Neural progenitor cell (in vitro differentiated cells): ENCODE results near the gene CARNS1. TPM values are rescaled to one million over a fixed set of nuclear protein-coding genes. Genes with fewer than 3 reads are reported as not detected.

Source experiments
- DNase-seq: peaks from one replicate; pipeline ENCODE4 v3.0.0-alpha.2; 2016; ENCODE audit warnings: low spot score
- H2AFZ ChIP-seq: fragments of 200-600 bp; sonication (generic); replicated peaks from 2 replicates; pipeline ENCODE4 v1.6.1; 2016; ENCODE audit warnings: antibody characterized with exemption
- H3F3A ChIP-seq: fragments of 200-600 bp; sonication (generic); 2 replicates; pipeline ENCODE4 v1.6.1; 2016; ENCODE audit warnings: antibody characterized with exemption, low read depth
- H3K27ac ChIP-seq: fragments of 200-600 bp; sonication (generic); 2 replicates; pipeline ENCODE4 v1.5.1; 2016; ENCODE audit warnings: mild to moderate bottlenecking
- H3K27me3 ChIP-seq: fragments of 200-600 bp; sonication (generic); 2 replicates; pipeline ENCODE4 v1.6.1; 2016; ENCODE audit warnings: mild to moderate bottlenecking, moderate library complexity
- H3K36me3 ChIP-seq: fragments of 200-600 bp; sonication (generic); 2 replicates; pipeline ENCODE4 v1.5.1; 2016
- H3K4me1 ChIP-seq: fragments of 200-600 bp; sonication (generic); 2 replicates; pipeline ENCODE4 v1.6.1; 2016; ENCODE audit warnings: mixed run types
- H3K4me2 ChIP-seq: fragments of 200-600 bp; sonication (generic); 2 replicates; pipeline ENCODE4 v1.6.1; 2016
- H3K4me3 ChIP-seq: fragments of 200-600 bp; sonication (generic); 2 replicates; pipeline ENCODE4 v1.5.1; 2016
- H3K79me2 ChIP-seq: fragments of 200-600 bp; sonication (generic); 2 replicates; pipeline ENCODE4 v1.6.1; 2016; ENCODE audit warnings: low read depth
- H3K9ac ChIP-seq: fragments of 200-600 bp; sonication (generic); 2 replicates; pipeline ENCODE4 v1.6.1; 2016
- H3K9me3 ChIP-seq: fragments of 200-600 bp; sonication (generic); 2 replicates; pipeline ENCODE4 v1.5.1; 2016; ENCODE audit warnings: low read depth
- H4K20me1 ChIP-seq: fragments of 200-600 bp; sonication (generic); 2 replicates; pipeline ENCODE4 v1.6.1; 2016; ENCODE audit warnings: low read depth
- H3K27ac Mint-ChIP-seq: 3 replicates; pipeline ENCODE4 v1.8.0; 2021; ENCODE audit warnings: mixed read lengths
- H3K27me3 Mint-ChIP-seq: 2 replicates; pipeline ENCODE4 v1.8.0; 2022; ENCODE audit warnings: low read depth, mild to moderate bottlenecking, inconsistent platforms, moderate library complexity, mixed read lengths; ENCODE audit not compliant: insufficient read depth
- H3K36me3 Mint-ChIP-seq: 3 replicates; pipeline ENCODE4 v1.8.0; 2021; ENCODE audit warnings: mixed read lengths
- H3K4me1 Mint-ChIP-seq: 3 replicates; pipeline ENCODE4 v1.8.0; 2021; ENCODE audit warnings: mixed read lengths
- H3K4me3 Mint-ChIP-seq: 3 replicates; pipeline ENCODE4 v1.8.0; 2021; ENCODE audit warnings: mild to moderate bottlenecking, moderate library complexity, mixed read lengths
- H3K9me3 Mint-ChIP-seq: 3 replicates; pipeline ENCODE4 v1.8.0; 2020; ENCODE audit warnings: mixed read lengths
- EZH2 ChIP-seq: fragments of 200-600 bp; sonication (generic); IDR thresholded peaks from 2 replicates; pipeline ENCODE4 v1.6.1; 2017; ENCODE audit warnings: antibody characterized with exemption, mild to moderate bottlenecking, moderate library complexity
- EZH2phosphoT487 ChIP-seq: fragments of 200-600 bp; sonication (generic); IDR thresholded peaks from 2 replicates; pipeline ENCODE4 v1.6.1; 2017; ENCODE audit warnings: antibody characterized with exemption
- total RNA-seq: library from RNA; depleted of rRNA; stranded (reverse); fragments of >200 nt; gene quantifications from 2 replicates; pipeline ENCODE4 v1.2.3, GENCODE V29; 2015; ENCODE audit warnings: low replicate concordance
- TF ChIP-seq, protein P1 (sequence below): fragments of 200-600 bp; sonication (generic); IDR thresholded peaks from 2 replicates; pipeline ENCODE4 v1.5.1; 2017; ENCODE audit warnings: antibody characterized with exemption, mild to moderate bottlenecking

The CARNS1 gene
- total RNA-seq, 1 donor from 2014 or later, result 0.52 TPM

GRCh38 chr11:67408437-67409200 lies 6.9 kb upstream of the CARNS1 start:
- Mint-ChIP-seq H3K4me1 (peaks cover 30% of the 10 kb centered on the region), H3K27ac (no peak overlapping the region), H3K4me3 (no peak overlapping the region), H3K9me3 (no peaks in the 10 kb centered on the region), H3K27me3 (peaks cover 13% of the 10 kb centered on the region), H3K36me3 (no peaks in the 10 kb centered on the region)
- Histone ChIP-seq H3K79me2 (no peaks in the 10 kb centered on the region), H3K4me1 (peaks cover 20% of the 10 kb centered on the region), H3K36me3 (no peaks in the 10 kb centered on the region), H3K9me3 (no peaks in the 10 kb centered on the region), H3K4me2 (no peak overlapping the region), H3K27ac (no peak overlapping the region), H4K20me1 (no peaks in the 10 kb centered on the region), H3K27me3 (no peaks in the 10 kb centered on the region), H3F3A (peaks cover 13% of the 10 kb centered on the region), H3K9ac (no peak overlapping the region), H3K4me3 (no peak overlapping the region), H2AFZ (no peak overlapping the region)
- TF ChIP-seq EZH2phosphoT487 (no peak), EZH2 (no peak)
- TF ChIP-seq, protein P1, sequence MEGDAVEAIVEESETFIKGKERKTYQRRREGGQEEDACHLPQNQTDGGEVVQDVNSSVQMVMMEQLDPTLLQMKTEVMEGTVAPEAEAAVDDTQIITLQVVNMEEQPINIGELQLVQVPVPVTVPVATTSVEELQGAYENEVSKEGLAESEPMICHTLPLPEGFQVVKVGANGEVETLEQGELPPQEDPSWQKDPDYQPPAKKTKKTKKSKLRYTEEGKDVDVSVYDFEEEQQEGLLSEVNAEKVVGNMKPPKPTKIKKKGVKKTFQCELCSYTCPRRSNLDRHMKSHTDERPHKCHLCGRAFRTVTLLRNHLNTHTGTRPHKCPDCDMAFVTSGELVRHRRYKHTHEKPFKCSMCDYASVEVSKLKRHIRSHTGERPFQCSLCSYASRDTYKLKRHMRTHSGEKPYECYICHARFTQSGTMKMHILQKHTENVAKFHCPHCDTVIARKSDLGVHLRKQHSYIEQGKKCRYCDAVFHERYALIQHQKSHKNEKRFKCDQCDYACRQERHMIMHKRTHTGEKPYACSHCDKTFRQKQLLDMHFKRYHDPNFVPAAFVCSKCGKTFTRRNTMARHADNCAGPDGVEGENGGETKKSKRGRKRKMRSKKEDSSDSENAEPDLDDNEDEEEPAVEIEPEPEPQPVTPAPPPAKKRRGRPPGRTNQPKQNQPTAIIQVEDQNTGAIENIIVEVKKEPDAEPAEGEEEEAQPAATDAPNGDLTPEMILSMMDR, result no peak
- no peak for DNase-seq

GRCh38 chr11:67409261-67409666 lies 6.2 kb upstream of the CARNS1 start:
- Histone ChIP-seq H3F3A (peaks cover 13% of the 10 kb centered on the region), H3K9ac (no peak overlapping the region), H2AFZ (no peak overlapping the region), H3K4me2 (no peak overlapping the region), H3K9me3 (no peaks in the 10 kb centered on the region), H3K79me2 (no peaks in the 10 kb centered on the region), H3K4me1 (peaks cover 19% of the 10 kb centered on the region), H3K27ac (no peak overlapping the region), H4K20me1 (no peaks in the 10 kb centered on the region), H3K36me3 (no peaks in the 10 kb centered on the region), H3K27me3 (peaks cover 6% of the 10 kb centered on the region), H3K4me3 (no peak overlapping the region)
- no peak for TF ChIP-seq EZH2phosphoT487
- no peak for TF ChIP-seq EZH2
- Mint-ChIP-seq H3K27me3 (peaks cover 13% of the 10 kb centered on the region), H3K9me3 (no peaks in the 10 kb centered on the region), H3K36me3 (no peaks in the 10 kb centered on the region), H3K4me1 (peaks cover 26% of the 10 kb centered on the region), H3K27ac (no peak overlapping the region), H3K4me3 (no peak overlapping the region)
- DNase-seq, result no peak

DNA sequence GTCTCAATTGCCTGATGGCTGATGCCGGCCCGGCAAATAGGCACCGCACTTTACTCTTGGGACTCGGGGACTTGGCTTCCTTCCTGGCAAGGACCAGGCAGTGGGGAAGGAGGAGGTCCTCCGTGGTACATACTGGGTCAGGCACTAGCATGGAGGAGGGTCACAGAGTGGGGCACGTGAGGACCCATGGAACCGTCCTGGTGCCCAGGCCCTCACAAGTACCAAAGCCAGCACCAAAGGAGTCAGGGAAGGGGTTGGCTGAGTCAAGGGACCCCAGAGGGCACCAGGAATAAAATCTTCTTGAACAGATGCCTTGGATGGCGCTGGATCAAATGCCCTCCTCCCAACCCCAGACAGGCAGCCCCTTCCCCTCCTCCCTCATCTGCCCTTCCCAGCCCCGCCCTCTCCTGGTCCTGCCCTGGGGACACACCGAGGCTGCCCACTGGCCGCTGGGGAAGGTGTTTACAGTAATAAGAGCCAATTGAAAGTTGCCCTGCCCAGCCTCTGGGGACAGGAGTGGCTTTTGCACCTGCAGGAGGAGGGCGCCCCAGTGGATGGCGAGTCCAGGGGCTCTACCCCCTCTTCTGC lies 5.6 kb upstream of the CARNS1 start:
- H3K27ac Mint-ChIP-seq, result no peak overlapping the region
- H3K27me3 Mint-ChIP-seq, result peaks cover 12% of the 10 kb centered on the region
- Histone ChIP-seq H3K4me1 (peaks cover 20% of the 10 kb centered on the region), H3K4me2 (peak overlapping the region; percentile 17), H3K9me3 (no peaks in the 10 kb centered on the region), H3K36me3 (no peaks in the 10 kb centered on the region), H3K4me3 (no peak overlapping the region), H4K20me1 (no peaks in the 10 kb centered on the region), H3K9ac (no peak overlapping the region), H2AFZ (no peak overlapping the region), H3F3A (peaks cover 13% of the 10 kb centered on the region), H3K79me2 (no peaks in the 10 kb centered on the region), H3K27me3 (peaks cover 12% of the 10 kb centered on the region), H3K27ac (no peak overlapping the region)
- no peaks in the 10 kb centered on the region for H3K36me3 Mint-ChIP-seq
- H3K9me3 Mint-ChIP-seq, result no peaks in the 10 kb centered on the region
- H3K4me3 Mint-ChIP-seq, result no peak overlapping the region
- peak; percentile 67 for DNase-seq
- H3K4me1 Mint-ChIP-seq, result peaks cover 21% of the 10 kb centered on the region
- TF ChIP-seq EZH2phosphoT487, result no peak
- TF ChIP-seq EZH2, result no peak
- TF ChIP-seq, protein P1, result no peak

DNA sequence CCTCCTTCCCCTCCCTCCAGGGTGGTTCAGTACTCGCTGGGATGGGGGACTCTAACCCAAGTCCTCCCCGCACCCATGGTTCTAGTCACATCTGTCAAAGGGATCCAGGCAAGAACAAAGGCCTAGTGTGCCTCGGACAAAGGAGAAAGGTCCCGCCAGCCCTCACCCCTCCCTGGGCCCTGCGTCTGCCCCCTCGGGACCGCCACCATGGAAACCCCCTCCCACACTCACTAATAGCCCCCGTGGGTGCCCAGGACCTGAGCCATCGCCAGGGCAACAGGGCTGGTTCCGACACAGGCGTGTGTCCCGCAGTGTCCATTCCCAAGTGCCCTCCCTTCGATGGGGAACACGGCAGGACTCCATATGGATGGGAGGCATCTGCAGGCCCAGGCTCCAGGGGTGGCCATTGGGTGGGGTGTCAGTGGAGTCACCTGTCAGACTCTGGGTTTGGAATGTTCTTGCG lies 5.1 kb upstream of the CARNS1 start:
- Mint-ChIP-seq H3K36me3 (no peaks in the 10 kb centered on the region), H3K27ac (no peak overlapping the region), H3K27me3 (peaks cover 15% of the 10 kb centered on the region), H3K4me3 (no peak overlapping the region), H3K4me1 (peaks cover 21% of the 10 kb centered on the region), H3K9me3 (no peaks in the 10 kb centered on the region)
- Histone ChIP-seq H3K4me2 (peak overlapping the region; percentile 17), H3K9ac (no peak overlapping the region), H3K27ac (no peak overlapping the region), H3K27me3 (peaks cover 17% of the 10 kb centered on the region), H3K4me1 (peaks cover 22% of the 10 kb centered on the region), H3K36me3 (no peaks in the 10 kb centered on the region), H2AFZ (no peak overlapping the region), H3K4me3 (no peak overlapping the region), H3F3A (peaks cover 13% of the 10 kb centered on the region), H3K79me2 (no peaks in the 10 kb centered on the region), H4K20me1 (no peaks in the 10 kb centered on the region), H3K9me3 (no peaks in the 10 kb centered on the region)
- no peak for DNase-seq
- no peak for TF ChIP-seq EZH2phosphoT487
- TF ChIP-seq, protein P1, result no peak
- TF ChIP-seq EZH2, result no peak
